GM12874 (cell line): Measurements from ENCODE around the gene ABCA12.

Source experiments
- CTCF ChIP-seq: IDR thresholded peaks from 2 replicates; pipeline ENCODE4 v1.5.1; 2011; ENCODE audit warnings: low read depth, mild to moderate bottlenecking, control low read depth, low read length, moderate library complexity; ENCODE audit not compliant: insufficient read depth

The ABCA12 gene

GRCh38 chr2:215120401-215120800 lies 18.0 kb downstream of the ABCA12 start:
- no peak for TF ChIP-seq CTCF

- no peak for TF ChIP-seq CTCF
These were observed 18.6 kb downstream of the ABCA12 start for GRCh38 chr2:215119847-215120246.

GRCh38 chr2:215110918-215111317 lies 27.5 kb downstream of the ABCA12 start:
- TF ChIP-seq CTCF = no peak

GRCh38 chr2:215107216-215108056 lies 31.0 kb downstream of the ABCA12 start:
- TF ChIP-seq CTCF = no peak

- TF ChIP-seq CTCF = no peak
These were observed 32.6 kb downstream of the ABCA12 start for GRCh38 chr2:215105607-215106354.

- no peak for TF ChIP-seq CTCF
These were observed 34.2 kb downstream of the ABCA12 start for GRCh38 chr2:215104226-215104625.

- no peak for TF ChIP-seq CTCF
These were observed 39.6 kb downstream of the ABCA12 start for GRCh38 chr2:215098875-215099274.
